ENCODE results near the gene STMN3. TPM values are rescaled to one million over a fixed set of nuclear protein-coding genes. Genes with fewer than 3 reads are reported as not detected.

The STMN3 gene
- total RNA-seq, 1 experiment from 2014 or later, result 15.8 TPM

GRCh38 chr20:63591786-63592355, 61.4 kb downstream of the STMN3 start:
- Histone ChIP-seq H4K20me1 (ENCODE audit: low read length) (no peaks in the 10 kb centered on the region), H3K4me3 (ENCODE audit: low read length) (no peak overlapping the region), H3F3A (ENCODE audit: low read length, unreplicated experiment) (no peaks in the 10 kb centered on the region), H3K79me2 (ENCODE audit: low read length) (no peaks in the 10 kb centered on the region), H3K9me2 (replicated peaks; ENCODE audit: low read length) (no peaks in the 10 kb centered on the region), H3K27ac (ENCODE audit: low read length) (no peak overlapping the region), H3K9ac (ENCODE audit: low read length) (no peak overlapping the region), H3K36me3 (ENCODE audit: low read depth, low read length) (no peaks in the 10 kb centered on the region; the same call in none of the 2 replicates), H3K9me3 (ENCODE audit: low read length) (no peaks in the 10 kb centered on the region), H3K4me2 (ENCODE audit: low read length) (no peak overlapping the region), H2AFZ (ENCODE audit: low read length) (no peak overlapping the region), H3K4me1 (ENCODE audit: insufficient read depth, low read length) (no peaks in the 10 kb centered on the region), H3K27me3 (ENCODE audit: low read length) (no peaks in the 10 kb centered on the region)
- ATAC-seq, result no peak
- intact Hi-C loops (cut with micrococcal nuclease), result no loop called here
- POLR2A ChIA-PET (ENCODE audit: unreplicated experiment), result no interaction called here
- TF ChIP-seq CTCF (conservative IDR thresholded peaks at IDR 0.05; ENCODE audit: low read depth, low read length) (no peak), EZH2 (IDR thresholded peaks at IDR 0.05; ENCODE audit: low read length, unreplicated experiment) (no peak), EZH2phosphoT487 (IDR thresholded peaks at IDR 0.05; ENCODE audit: borderline replicate concordance, low read length) (no peak)
- no TSS peak for BruUV-seq (replicated peaks)
- DNase-seq, result no peak
- CTCF ChIA-PET, result no interaction called here

GRCh38 chr20:63591147-63591533, 62.1 kb downstream of the STMN3 start:
- ATAC-seq, result no peak
- intact Hi-C loops (cut with micrococcal nuclease), result no loop called here
- Histone ChIP-seq H3K9ac (ENCODE audit: low read length) (no peak overlapping the region), H3F3A (ENCODE audit: low read length, unreplicated experiment) (no peaks in the 10 kb centered on the region), H4K20me1 (ENCODE audit: low read length) (no peaks in the 10 kb centered on the region), H3K79me2 (ENCODE audit: low read length) (no peaks in the 10 kb centered on the region), H3K9me3 (ENCODE audit: low read length) (no peaks in the 10 kb centered on the region), H3K27me3 (ENCODE audit: low read length) (no peaks in the 10 kb centered on the region), H3K36me3 (ENCODE audit: low read depth, low read length) (no peaks in the 10 kb centered on the region; the same call in none of the 2 replicates), H3K4me3 (ENCODE audit: low read length) (no peak overlapping the region), H3K9me2 (replicated peaks; ENCODE audit: low read length) (no peaks in the 10 kb centered on the region), H3K27ac (ENCODE audit: low read length) (no peak overlapping the region), H2AFZ (ENCODE audit: low read length) (no peak overlapping the region), H3K4me2 (ENCODE audit: low read length) (no peak overlapping the region), H3K4me1 (ENCODE audit: insufficient read depth, low read length) (no peaks in the 10 kb centered on the region)
- DNase-seq, result no peak
- ChIA-PET POLR2A (ENCODE audit: unreplicated experiment) (no interaction called here), CTCF (no interaction called here)
- BruUV-seq (replicated peaks), result no TSS peak
- TF ChIP-seq CTCF (conservative IDR thresholded peaks at IDR 0.05; ENCODE audit: low read depth, low read length) (no peak), EZH2phosphoT487 (IDR thresholded peaks at IDR 0.05; ENCODE audit: borderline replicate concordance, low read length) (no peak)

GRCh38 chr20:63590218-63591146, 62.7 kb downstream of the STMN3 start:
- Histone ChIP-seq H3K9ac (ENCODE audit: low read length) (no peak overlapping the region), H3K36me3 (ENCODE audit: low read depth, low read length) (no peaks in the 10 kb centered on the region; the same call in none of the 2 replicates), H3K9me2 (replicated peaks; ENCODE audit: low read length) (no peaks in the 10 kb centered on the region), H3K4me1 (ENCODE audit: insufficient read depth, low read length) (no peaks in the 10 kb centered on the region), H3K27ac (ENCODE audit: low read length) (no peak overlapping the region), H3K4me2 (ENCODE audit: low read length) (no peak overlapping the region), H3K79me2 (ENCODE audit: low read length) (no peaks in the 10 kb centered on the region), H3K4me3 (ENCODE audit: low read length) (no peak overlapping the region), H3F3A (ENCODE audit: low read length, unreplicated experiment) (no peaks in the 10 kb centered on the region), H3K27me3 (ENCODE audit: low read length) (no peaks in the 10 kb centered on the region), H2AFZ (ENCODE audit: low read length) (no peak overlapping the region), H3K9me3 (ENCODE audit: low read length) (no peaks in the 10 kb centered on the region), H4K20me1 (ENCODE audit: low read length) (no peaks in the 10 kb centered on the region)
- TF ChIP-seq EZH2 (IDR thresholded peaks at IDR 0.05; ENCODE audit: low read length, unreplicated experiment) (no peak), CTCF (conservative IDR thresholded peaks at IDR 0.05; ENCODE audit: low read depth, low read length) (no peak), EZH2phosphoT487 (IDR thresholded peaks at IDR 0.05; ENCODE audit: borderline replicate concordance, low read length) (no peak)
- no TSS peak for BruUV-seq (replicated peaks)
- ChIA-PET POLR2A (ENCODE audit: unreplicated experiment) (no interaction called here), CTCF (no interaction called here)
- ATAC-seq, result no peak
- intact Hi-C loops (cut with micrococcal nuclease), result no loop called here
- DNase-seq, result no peak

All from PC-3 (cell line).